Measurements from ENCODE around the gene PHLDA1. TPM values are rescaled to one million over a fixed set of nuclear protein-coding genes. Genes with fewer than 3 reads are reported as not detected.

PHLDA1 gene
- total and polyA plus RNA-seq, 2 of the 4 experiments (the other 2 are of a cell fraction), result 27.8 to 32.4 TPM

GRCh38 chr12:75985566-75985965 is 46.0 kb downstream of the PHLDA1 start (continued):
- TF ChIP-seq MXI1 (IDR thresholded peaks at IDR 0.05; ENCODE audit: borderline replicate concordance, low read depth, low read length) (no peak), CHD1 (IDR thresholded peaks at IDR 0.05; ENCODE audit: low read depth, low read length) (no peak), CTCF (conservative IDR thresholded peaks at IDR 0.05; ENCODE audit: low read depth, low read length) (no peak), MAFK (IDR thresholded peaks at IDR 0.05; ENCODE audit: low read depth, low read length) (no peak), POLR2A (IDR thresholded peaks at IDR 0.05; ENCODE audit: low read depth, low read length) (no peak), CEBPB (IDR thresholded peaks at IDR 0.05; ENCODE audit: low read depth, low read length) (no peak)
